Thyroid gland (tissue), 4 donors: ENCODE measurements around the gene CYSTM1. TPM values are rescaled to one million over a fixed set of nuclear protein-coding genes. Genes with fewer than 3 reads are reported as not detected.
A peak's percentile ranks its signal among the peaks of the same experiment; 100 is the strongest.

ENCODE experiments used
- DNase-seq, 2 donors: peaks; one replicate each; pipeline ENCODE4 v3.0.0-alpha.2; 2019
- H3K27ac ChIP-seq, 3 donors: fragments of 200-600 bp; sonication (generic); 1 replicate in 2 of 3; 2 replicates in 1 of 3; pipeline ENCODE4 v1.5.1; 2016 to 2019; ENCODE audit warnings: mild to moderate bottlenecking in 1 of 3, moderate library complexity in 1 of 3
- H3K27me3 ChIP-seq: fragments of 200-600 bp; sonication (generic); one replicate; pipeline ENCODE4 v1.5.1; 2019
- H3K36me3 ChIP-seq, 2 donors: fragments of 200-600 bp; sonication (generic); one replicate each; pipeline ENCODE4 v1.5.1; 2016 to 2019
- H3K4me1 ChIP-seq, 2 donors: fragments of 200-600 bp; sonication (generic); one replicate each; pipeline ENCODE4 v1.5.1; 2017 to 2019
- H3K4me3 ChIP-seq, 3 donors: fragments of 200-600 bp; sonication (generic); replicated peaks in 1 of 3; 1 replicate in 2 of 3; 2 replicates in 1 of 3; pipeline ENCODE4 v1.5.1; 2016; ENCODE audit warnings: mild to moderate bottlenecking in 1 of 3
- H3K9me3 ChIP-seq: fragments of 200-600 bp; sonication (generic); one replicate; pipeline ENCODE4 v1.5.1; 2017
- CTCF ChIP-seq, 6 experiments: fragments of 200-600 bp in 3 of 6; fragments of 450-650 bp in 3 of 6; sonication (generic) in 3 of 6; IDR thresholded peaks; one replicate each; pipeline ENCODE4 v1.5.1; 2016 to 2019; ENCODE audit warnings: antibody characterized with exemption in 6 of 6, mild to moderate bottlenecking in 2 of 6, inconsistent platforms in 1 of 6, moderate library complexity in 1 of 6
- POLR2A ChIP-seq, 2 donors: fragments of 450-650 bp; IDR thresholded peaks; one replicate each; pipeline ENCODE4 v1.6.1; 2017; ENCODE audit warnings: antibody characterized with exemption in 2 of 2, mild to moderate bottlenecking in 2 of 2, moderate library complexity in 1 of 2
- WGBS, 2 donors: methylation state at CpG; one replicate each; pipeline ENCODE4 v1.1.5; 2017; 5-methylcytosine and 5-hydroxymethylcytosine counted together
- intact Hi-C: fragments of 100-400 bp; cut with DNase I; formaldehyde crosslinking; loops from one replicate; pipeline ENCODE4 v1.15.1; 2023
- total RNA-seq, 4 donors: library from RNA; depleted of rRNA; stranded (reverse); fragments of >200 nt; gene quantifications; one replicate each; pipeline ENCODE4 v1.2.3, GENCODE V29; 2016

CYSTM1 gene
- total RNA-seq, 4 donors from 2014 or later: 55.4 to 238 (median 112) TPM

GRCh38 chr5:140135127-140135526, 39.9 kb upstream of the CYSTM1 start:
- Histone ChIP-seq H3K27me3 (no peaks in the 10 kb centered on the region), H3K4me1 (peaks cover 38 to 58% of the 10 kb centered on the region in 2 donors), H3K36me3 (no peaks in the 10 kb centered on the region), H3K27ac (no peak overlapping the region), H3K4me3 (no peak overlapping the region), H3K9me3 (no peaks in the 10 kb centered on the region)
- no peak for DNase-seq
- TF ChIP-seq POLR2A (IDR thresholded peaks at IDR 0.05) (no peak), CTCF (IDR thresholded peaks at IDR 0.05) (no peak)
- intact Hi-C loops: no loop called here

- H3K27me3 ChIP-seq: no peaks in the 10 kb centered on the region
- no peak overlapping the region for H3K27ac ChIP-seq
- intact Hi-C loops: no loop called here
- H3K9me3 ChIP-seq: no peaks in the 10 kb centered on the region
- TF ChIP-seq CTCF (IDR thresholded peaks at IDR 0.05) (no peak), POLR2A (IDR thresholded peaks at IDR 0.05) (no peak)
- peaks cover 41 to 64% of the 10 kb centered on the region in 2 donors for H3K4me1 ChIP-seq
- DNase-seq: no peak
- no peaks in the 10 kb centered on the region for H3K36me3 ChIP-seq
- no peak overlapping the region for H3K4me3 ChIP-seq
- WGBS, 2 donors: 80 to 100% methylated on average over 1 of the region's 1 CpG
These were observed 38.4 kb upstream of the CYSTM1 start for GRCh38 chr5:140136624-140137023.

GRCh38 chr5:140140435-140140834, 34.6 kb upstream of the CYSTM1 start:
- Histone ChIP-seq H3K4me3 (no peak overlapping the region), H3K4me1 (peaks cover 23 to 47% of the 10 kb centered on the region in 2 donors), H3K27ac (peak overlapping the region; percentile 69 to 75 (median 70)), H3K27me3 (no peaks in the 10 kb centered on the region), H3K9me3 (no peaks in the 10 kb centered on the region), H3K36me3 (no peaks in the 10 kb centered on the region)
- 73 to 77% methylated on average over 3 of the region's 3 CpGs for WGBS, 2 donors
- intact Hi-C loops: no loop called here
- TF ChIP-seq CTCF (IDR thresholded peaks at IDR 0.05) (no peak), POLR2A (IDR thresholded peaks at IDR 0.05) (no peak)
- DNase-seq: peak; percentile 75

GRCh38 chr5:140141241-140141640, 33.7 kb upstream of the CYSTM1 start:
- DNase-seq: peak; percentile 64 to 75
- Histone ChIP-seq H3K36me3 (no peaks in the 10 kb centered on the region), H3K9me3 (no peaks in the 10 kb centered on the region), H3K4me3 (no peak overlapping the region), H3K4me1 (peaks cover 30 to 55% of the 10 kb centered on the region in 2 donors), H3K27me3 (no peaks in the 10 kb centered on the region), H3K27ac (peak overlapping the region; percentile 69 to 75 (median 70))
- no peak for TF ChIP-seq CTCF (IDR thresholded peaks at IDR 0.05)
- no peak for TF ChIP-seq POLR2A (IDR thresholded peaks at IDR 0.05)
- intact Hi-C loops: no loop called here

GRCh38 chr5:140142246-140142645, 32.7 kb upstream of the CYSTM1 start:
- no peaks in the 10 kb centered on the region for H3K9me3 ChIP-seq
- no peaks in the 10 kb centered on the region for H3K27me3 ChIP-seq
- intact Hi-C loops: no loop called here
- DNase-seq: no peak
- H3K36me3 ChIP-seq: no peaks in the 10 kb centered on the region
- H3K27ac ChIP-seq: peak overlapping the region in 2 of 3 donors; percentile 69 to 75
- WGBS, 2 donors: 78 to 89% methylated on average over 5 of the region's 5 CpGs
- H3K4me3 ChIP-seq: no peak overlapping the region
- H3K4me1 ChIP-seq: peaks cover 31 to 50% of the 10 kb centered on the region in 2 donors
- no peak for TF ChIP-seq POLR2A (IDR thresholded peaks at IDR 0.05)
- TF ChIP-seq CTCF (IDR thresholded peaks at IDR 0.05): no peak
